WTC11 (cell line): ENCODE measurements around the gene SUV39H2. TPM values are rescaled to one million over a fixed set of nuclear protein-coding genes. Genes with fewer than 3 reads are reported as not detected.

Experiments used
- ATAC-seq: fragments of 200-7000 bp; cut with Tn5 transposase; 2 replicates; pipeline ENCODE4 v1.10.0; 2021; ENCODE audit warnings: mild to moderate bottlenecking, moderate library complexity
- CTCF ChIA-PET: fragments of 300-600 bp; sonication (Branson Sonifier 250); formaldehyde crosslinking; loops from one replicate; lab custom pipeline; 2021; ENCODE audit warnings: antibody characterized with exemption; lab: Charles Lee
- POLR2A ChIA-PET: fragments of 350-600 bp; sonication (Branson Sonifier 250); formaldehyde crosslinking; loops from one replicate; lab custom pipeline; 2021; ENCODE audit warnings: antibody characterized with exemption; lab: Charles Lee
- DNase-seq: peaks from one replicate; pipeline ENCODE4 v3.0.0; 2021; ENCODE audit warnings: low spot score
- H3K27ac Mint-ChIP-seq: 2 replicates; pipeline ENCODE4 v1.8.0; 2021; ENCODE audit warnings: mixed read lengths
- H3K27me3 Mint-ChIP-seq: 2 replicates; pipeline ENCODE4 v1.8.0; 2021; ENCODE audit warnings: low read depth, mild to moderate bottlenecking, moderate library complexity, mixed read lengths
- H3K36me3 Mint-ChIP-seq: 2 replicates; pipeline ENCODE4 v1.8.0; 2021; ENCODE audit warnings: mixed read lengths
- H3K4me1 Mint-ChIP-seq: 2 replicates; pipeline ENCODE4 v1.8.0; 2022; ENCODE audit warnings: mixed read lengths
- H3K4me3 Mint-ChIP-seq: 2 replicates; pipeline ENCODE4 v1.8.0; 2021; ENCODE audit warnings: mild to moderate bottlenecking, moderate library complexity, mixed read lengths
- H3K9me3 Mint-ChIP-seq: 2 replicates; pipeline ENCODE4 v1.8.0; 2021; ENCODE audit warnings: mixed read lengths
- E2F4 ChIP-seq: sonication (generic); formaldehyde crosslinking; IDR thresholded peaks from 2 replicates; pipeline ENCODE4 v1.8.1; 2022; ENCODE audit warnings: low read depth, mild to moderate bottlenecking, moderate library complexity, missing genetic modification reagents, borderline replicate concordance
- ELF4 ChIP-seq: sonication (generic); formaldehyde crosslinking; IDR thresholded peaks from 2 replicates; pipeline ENCODE4 v1.8.1; 2022; ENCODE audit warnings: low read depth, mild to moderate bottlenecking, moderate library complexity, missing genetic modification reagents
- ETV6 ChIP-seq: sonication (generic); formaldehyde crosslinking; IDR thresholded peaks from 2 replicates; pipeline ENCODE4 v1.8.1; 2022; ENCODE audit warnings: mild to moderate bottlenecking, missing genetic modification reagents
- FOXP1 ChIP-seq: sonication (generic); formaldehyde crosslinking; IDR thresholded peaks from 2 replicates; pipeline ENCODE4 v1.8.0; 2022; ENCODE audit warnings: missing genetic modification reagents, mild to moderate bottlenecking, moderate library complexity, borderline replicate concordance
- MXD4 ChIP-seq: fragments of 250-450 bp; sonication (Bioruptor Pico); IDR thresholded peaks from 2 replicates; pipeline ENCODE4 v1.8.0; 2021; ENCODE audit warnings: mild to moderate bottlenecking, moderate library complexity, borderline replicate concordance
- NFATC4 ChIP-seq: fragments of 250-450 bp; sonication (Bioruptor Pico); IDR thresholded peaks from 2 replicates; pipeline ENCODE4 v1.9.0; 2021; ENCODE audit warnings: mild to moderate bottlenecking
- NFYB ChIP-seq: sonication (generic); formaldehyde crosslinking; conservative IDR thresholded peaks from 2 replicates; pipeline ENCODE4 v1.8.0; 2022; ENCODE audit warnings: low read depth, missing genetic modification reagents
- NR1H2 ChIP-seq: sonication (generic); formaldehyde crosslinking; IDR thresholded peaks from 2 replicates; pipeline ENCODE4 v1.9.0; 2021; ENCODE audit warnings: mild to moderate bottlenecking, moderate library complexity, missing genetic modification reagents
- OVOL2 ChIP-seq: fragments of 250-450 bp; sonication (Bioruptor Pico); IDR thresholded peaks from 2 replicates; pipeline ENCODE4 v1.9.0; 2021; ENCODE audit warnings: mild to moderate bottlenecking, borderline replicate concordance
- RELA ChIP-seq: sonication (generic); formaldehyde crosslinking; IDR thresholded peaks from 2 replicates; pipeline ENCODE4 v1.8.1; 2022; ENCODE audit warnings: missing genetic modification reagents, mild to moderate bottlenecking, borderline replicate concordance
- RORB ChIP-seq: fragments of 250-450 bp; sonication (Bioruptor Pico); IDR thresholded peaks from 2 replicates; pipeline ENCODE4 v1.9.0; 2021; ENCODE audit warnings: mild to moderate bottlenecking
- SOX15 ChIP-seq: fragments of 250-450 bp; sonication (Bioruptor Pico); IDR thresholded peaks from 2 replicates; pipeline ENCODE4 v1.9.0; 2021; ENCODE audit warnings: mild to moderate bottlenecking
- ZBTB21 ChIP-seq: sonication (generic); formaldehyde crosslinking; IDR thresholded peaks from 2 replicates; pipeline ENCODE4 v1.8.1; 2023; ENCODE audit warnings: mild to moderate bottlenecking, missing genetic modification reagents, borderline replicate concordance
- ZNF219 ChIP-seq: sonication (generic); formaldehyde crosslinking; IDR thresholded peaks from 2 replicates; pipeline ENCODE4 v1.8.0; 2023; ENCODE audit warnings: missing genetic modification reagents, mild to moderate bottlenecking, borderline replicate concordance
- ZNF263 ChIP-seq: sonication (generic); formaldehyde crosslinking; IDR thresholded peaks from 2 replicates; pipeline ENCODE4 v1.8.1; 2022; ENCODE audit warnings: low read depth, mild to moderate bottlenecking, moderate library complexity, missing genetic modification reagents
- ZNF512 ChIP-seq: sonication (generic); formaldehyde crosslinking; IDR thresholded peaks from 2 replicates; pipeline ENCODE4 v1.8.1; 2022; ENCODE audit warnings: missing genetic modification reagents, borderline replicate concordance
- ZSCAN18 ChIP-seq: fragments of 250-450 bp; sonication (Bioruptor Pico); IDR thresholded peaks from 2 replicates; pipeline ENCODE4 v2.1.2; 2022; ENCODE audit warnings: mild to moderate bottlenecking, moderate library complexity
- total RNA-seq: library from RNA; stranded (reverse); gene quantifications from 3 replicates; pipeline ENCODE4 v1.2.3, GENCODE V29; 2021
- TF ChIP-seq, protein P1 (sequence below): sonication (generic); formaldehyde crosslinking; IDR thresholded peaks from 2 replicates; pipeline ENCODE4 v1.8.0; 2023; ENCODE audit warnings: mild to moderate bottlenecking, missing genetic modification reagents
- TF ChIP-seq, protein P2 (sequence below): fragments of 250-450 bp; sonication (Bioruptor Pico); IDR thresholded peaks from 2 replicates; pipeline ENCODE4 v1.8.0; 2021; ENCODE audit warnings: mild to moderate bottlenecking

The SUV39H2 gene
- total RNA-seq, 1 experiment from 2014 or later, result 41.4 TPM

- CTCF ChIA-PET, result no interaction called here
- H3K4me1 Mint-ChIP-seq, result no peaks in the 10 kb centered on the region
- H3K36me3 Mint-ChIP-seq, result peaks cover 21% of the 10 kb centered on the region
- TF ChIP-seq ETV6 (CRISPR knock-in tag) (no peak), SOX15 (CRISPR knock-in tag) (no peak), RELA (CRISPR knock-in tag) (no peak), RORB (CRISPR knock-in tag) (no peak), ZNF512 (CRISPR knock-in tag) (no peak), ELF4 (CRISPR knock-in tag) (no peak), NFATC4 (no peak), ZSCAN18 (CRISPR knock-in tag) (no peak), OVOL2 (CRISPR knock-in tag) (no peak), FOXP1 (no peak), ZNF263 (CRISPR knock-in tag) (no peak), NR1H2 (CRISPR knock-in tag) (no peak), ZBTB21 (no peak), NFYB (no peak), ZNF219 (CRISPR knock-in tag) (no peak), MXD4 (CRISPR knock-in tag) (no peak)
- TF ChIP-seq, protein P1, sequence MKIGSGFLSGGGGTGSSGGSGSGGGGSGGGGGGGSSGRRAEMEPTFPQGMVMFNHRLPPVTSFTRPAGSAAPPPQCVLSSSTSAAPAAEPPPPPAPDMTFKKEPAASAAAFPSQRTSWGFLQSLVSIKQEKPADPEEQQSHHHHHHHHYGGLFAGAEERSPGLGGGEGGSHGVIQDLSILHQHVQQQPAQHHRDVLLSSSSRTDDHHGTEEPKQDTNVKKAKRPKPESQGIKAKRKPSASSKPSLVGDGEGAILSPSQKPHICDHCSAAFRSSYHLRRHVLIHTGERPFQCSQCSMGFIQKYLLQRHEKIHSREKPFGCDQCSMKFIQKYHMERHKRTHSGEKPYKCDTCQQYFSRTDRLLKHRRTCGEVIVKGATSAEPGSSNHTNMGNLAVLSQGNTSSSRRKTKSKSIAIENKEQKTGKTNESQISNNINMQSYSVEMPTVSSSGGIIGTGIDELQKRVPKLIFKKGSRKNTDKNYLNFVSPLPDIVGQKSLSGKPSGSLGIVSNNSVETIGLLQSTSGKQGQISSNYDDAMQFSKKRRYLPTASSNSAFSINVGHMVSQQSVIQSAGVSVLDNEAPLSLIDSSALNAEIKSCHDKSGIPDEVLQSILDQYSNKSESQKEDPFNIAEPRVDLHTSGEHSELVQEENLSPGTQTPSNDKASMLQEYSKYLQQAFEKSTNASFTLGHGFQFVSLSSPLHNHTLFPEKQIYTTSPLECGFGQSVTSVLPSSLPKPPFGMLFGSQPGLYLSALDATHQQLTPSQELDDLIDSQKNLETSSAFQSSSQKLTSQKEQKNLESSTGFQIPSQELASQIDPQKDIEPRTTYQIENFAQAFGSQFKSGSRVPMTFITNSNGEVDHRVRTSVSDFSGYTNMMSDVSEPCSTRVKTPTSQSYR (CRISPR knock-in tag), result no peak
- TF ChIP-seq, all 79 proteins: peak for 0
- no peak for ATAC-seq
- Mint-ChIP-seq H3K27ac (no peak overlapping the region), H3K27me3 (no peaks in the 10 kb centered on the region), H3K9me3 (no peaks in the 10 kb centered on the region), H3K4me3 (no peak overlapping the region)
- POLR2A ChIA-PET, result no interaction called here
- no peak for DNase-seq
Measured at GRCh38 chr10:14945108-14945507, 66.4 kb downstream of the SUV39H2 start.

DNA sequence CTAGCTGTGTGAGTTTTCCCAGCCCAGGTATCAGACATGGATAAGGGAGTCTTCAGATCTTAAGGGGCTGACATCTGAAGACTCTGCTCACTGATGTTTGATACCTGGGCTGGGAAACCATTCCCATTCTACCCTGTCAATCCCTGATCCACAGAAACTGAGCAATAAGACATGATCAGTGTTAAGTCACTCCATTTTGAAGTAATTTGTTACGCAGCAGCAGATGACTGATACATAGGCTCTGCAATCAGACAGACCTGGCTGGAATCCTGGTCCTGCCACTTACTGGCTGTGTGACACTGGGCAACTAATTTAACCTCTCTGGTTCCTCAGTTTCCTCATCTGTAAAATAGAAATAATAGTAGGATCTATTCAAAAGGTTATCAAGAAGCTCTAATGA, 68.6 kb downstream of the SUV39H2 start:
- no peak for ATAC-seq
- no peak overlapping the region for H3K27ac Mint-ChIP-seq
- TF ChIP-seq, protein P2, sequence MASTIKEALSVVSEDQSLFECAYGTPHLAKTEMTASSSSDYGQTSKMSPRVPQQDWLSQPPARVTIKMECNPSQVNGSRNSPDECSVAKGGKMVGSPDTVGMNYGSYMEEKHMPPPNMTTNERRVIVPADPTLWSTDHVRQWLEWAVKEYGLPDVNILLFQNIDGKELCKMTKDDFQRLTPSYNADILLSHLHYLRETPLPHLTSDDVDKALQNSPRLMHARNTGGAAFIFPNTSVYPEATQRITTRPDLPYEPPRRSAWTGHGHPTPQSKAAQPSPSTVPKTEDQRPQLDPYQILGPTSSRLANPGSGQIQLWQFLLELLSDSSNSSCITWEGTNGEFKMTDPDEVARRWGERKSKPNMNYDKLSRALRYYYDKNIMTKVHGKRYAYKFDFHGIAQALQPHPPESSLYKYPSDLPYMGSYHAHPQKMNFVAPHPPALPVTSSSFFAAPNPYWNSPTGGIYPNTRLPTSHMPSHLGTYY (CRISPR knock-in tag), result no peak
- no peak for TF ChIP-seq E2F4 (CRISPR knock-in tag)
- no peak for TF ChIP-seq RORB (CRISPR knock-in tag)
- DNase-seq, result no peak
- no peaks in the 10 kb centered on the region for H3K9me3 Mint-ChIP-seq
- ChIA-PET POLR2A (no interaction called here), CTCF (no interaction called here)
- H3K4me3 Mint-ChIP-seq, result no peak overlapping the region
- peaks cover 9% of the 10 kb centered on the region for H3K27me3 Mint-ChIP-seq
- peaks cover 19% of the 10 kb centered on the region for H3K36me3 Mint-ChIP-seq
- H3K4me1 Mint-ChIP-seq, result peaks cover 6% of the 10 kb centered on the region
